ENCODE results near the gene PAK1. TPM values are rescaled to one million over a fixed set of nuclear protein-coding genes. Genes with fewer than 3 reads are reported as not detected.

Gene PAK1
- total and polyA plus RNA-seq, 2 donors (not counting 1 experiment from before 2014, with no cell fraction given): 11.9 to 23.4 TPM

DNA sequence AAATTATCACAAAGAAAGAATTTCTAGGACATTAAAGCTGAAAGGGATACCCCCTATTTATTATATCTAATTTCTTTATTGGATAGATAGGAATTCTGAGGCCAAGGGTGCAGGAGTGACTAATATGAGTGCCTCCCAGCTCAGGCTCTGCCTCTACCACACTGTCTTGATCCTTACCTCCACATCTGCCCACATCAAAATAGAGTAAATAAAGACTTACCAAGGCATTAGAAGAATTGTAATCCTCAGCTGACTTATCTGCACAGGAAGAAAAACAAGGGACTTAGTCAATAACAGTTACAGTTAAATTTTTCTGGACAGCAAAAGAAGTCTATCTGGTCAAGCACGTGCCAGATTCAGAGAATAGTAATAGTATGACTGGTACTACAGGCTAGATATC, 99.8 kb downstream of the PAK1 start:
- H3K4me1 Mint-ChIP-seq: no peaks in the 10 kb centered on the region
- TF ChIP-seq EZH2 (IDR thresholded peaks at IDR 0.05; ENCODE audit: borderline replicate concordance, insufficient read depth, low read depth, low read length, poor library complexity, severe bottlenecking): no peak
- TF ChIP-seq, protein P1, sequence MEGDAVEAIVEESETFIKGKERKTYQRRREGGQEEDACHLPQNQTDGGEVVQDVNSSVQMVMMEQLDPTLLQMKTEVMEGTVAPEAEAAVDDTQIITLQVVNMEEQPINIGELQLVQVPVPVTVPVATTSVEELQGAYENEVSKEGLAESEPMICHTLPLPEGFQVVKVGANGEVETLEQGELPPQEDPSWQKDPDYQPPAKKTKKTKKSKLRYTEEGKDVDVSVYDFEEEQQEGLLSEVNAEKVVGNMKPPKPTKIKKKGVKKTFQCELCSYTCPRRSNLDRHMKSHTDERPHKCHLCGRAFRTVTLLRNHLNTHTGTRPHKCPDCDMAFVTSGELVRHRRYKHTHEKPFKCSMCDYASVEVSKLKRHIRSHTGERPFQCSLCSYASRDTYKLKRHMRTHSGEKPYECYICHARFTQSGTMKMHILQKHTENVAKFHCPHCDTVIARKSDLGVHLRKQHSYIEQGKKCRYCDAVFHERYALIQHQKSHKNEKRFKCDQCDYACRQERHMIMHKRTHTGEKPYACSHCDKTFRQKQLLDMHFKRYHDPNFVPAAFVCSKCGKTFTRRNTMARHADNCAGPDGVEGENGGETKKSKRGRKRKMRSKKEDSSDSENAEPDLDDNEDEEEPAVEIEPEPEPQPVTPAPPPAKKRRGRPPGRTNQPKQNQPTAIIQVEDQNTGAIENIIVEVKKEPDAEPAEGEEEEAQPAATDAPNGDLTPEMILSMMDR (IDR thresholded peaks at IDR 0.05): no peak
- no peak overlapping the region for H3K27ac Mint-ChIP-seq
- Histone ChIP-seq H3K27me3 (replicated peaks in 1 of 4; ENCODE audit: control extremely low read depth in 1 of 4, control insufficient read depth in 3 of 4, insufficient read depth in 4 of 4, low read length in 3 of 4) (no peaks in the 10 kb centered on the region), H3K9me3 (ENCODE audit: control extremely low read depth in 1 of 3, control insufficient read depth in 2 of 3, insufficient read depth in 1 of 3, low read length in 2 of 3) (no peaks in the 10 kb centered on the region), H3K9ac (ENCODE audit: low read length) (no peak overlapping the region), H3K4me3 (ENCODE audit: control extremely low read depth in 1 of 5, extremely low read depth in 1 of 5, insufficient read depth in 1 of 5, low read depth in 2 of 5, low read length in 4 of 5) (no peak overlapping the region), H2AFZ (ENCODE audit: insufficient read depth, low read depth, low read length, poor library complexity, severe bottlenecking) (no peak overlapping the region), H3K27ac (ENCODE audit: low read length in 2 of 2) (no peak overlapping the region), H4K20me1 (ENCODE audit: control insufficient read depth, insufficient read depth, low read length, poor library complexity, severe bottlenecking) (no peaks in the 10 kb centered on the region), H3K79me2 (ENCODE audit: control insufficient read depth, insufficient read depth, low read length) (no peaks in the 10 kb centered on the region), H3K4me2 (replicated peaks; ENCODE audit: low read depth, low read length, poor library complexity, severe bottlenecking) (no peak overlapping the region), H3K36me3 (replicated peaks in 1 of 2; ENCODE audit: control extremely low read depth in 1 of 2, control insufficient read depth in 1 of 2, extremely low read depth in 1 of 2, insufficient read depth in 2 of 2, low read length in 1 of 2) (peaks cover 18 to 24% of the 10 kb centered on the region in 2 experiments), H3K4me1 (ENCODE audit: control insufficient read depth in 2 of 2, insufficient read depth in 2 of 2, low read length in 2 of 2) (no peaks in the 10 kb centered on the region)
- H3K4me3 Mint-ChIP-seq: no peak overlapping the region
- no peaks in the 10 kb centered on the region for H3K9me3 Mint-ChIP-seq (ENCODE audit: insufficient read depth)
- no peaks in the 10 kb centered on the region for H3K27me3 Mint-ChIP-seq
- ATAC-seq (ENCODE audit: low read depth) (no peak), DNase-seq (no peak)
- POLR2A ChIA-PET: no interaction called here
- intact Hi-C loops (cut with micrococcal nuclease): no loop called here
- CTCF ChIA-PET: no interaction called here
- no CpG with 5 or more reads among the region's 1 CpG for WGBS (ENCODE audit: insufficient coverage)

DNA sequence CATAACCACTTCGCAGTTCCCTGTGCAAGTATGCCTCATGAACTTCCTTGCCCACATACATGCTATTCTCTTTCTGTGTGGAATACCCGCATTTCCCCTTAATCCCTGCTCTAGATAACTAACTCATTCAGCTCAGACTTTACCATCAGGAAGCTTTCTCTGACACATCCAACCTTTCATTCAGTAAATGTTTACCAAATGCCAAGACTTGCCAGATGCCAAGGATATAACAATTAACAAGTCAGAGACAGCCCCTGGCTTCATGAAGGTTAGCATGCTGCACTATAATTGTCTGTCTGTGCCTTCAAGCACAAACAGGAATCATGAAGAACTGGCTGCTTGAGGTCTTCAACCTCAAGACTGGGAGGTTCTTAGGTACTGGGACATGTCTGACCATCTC, 101.2 kb downstream of the PAK1 start:
- H3K79me2 ChIP-seq (ENCODE audit: control insufficient read depth, insufficient read depth, low read length): no peaks in the 10 kb centered on the region
- Mint-ChIP-seq H3K27me3 (no peaks in the 10 kb centered on the region), H3K4me3 (no peak overlapping the region), H3K27ac (no peak overlapping the region), H3K9me3 (ENCODE audit: insufficient read depth) (no peaks in the 10 kb centered on the region), H3K4me1 (no peaks in the 10 kb centered on the region)
- no peak overlapping the region for H3K4me2 ChIP-seq (replicated peaks; ENCODE audit: low read depth, low read length, poor library complexity, severe bottlenecking)
- DNase-seq (no peak), ATAC-seq (ENCODE audit: low read depth) (no peak)
- intact Hi-C loops (cut with micrococcal nuclease): no loop called here
- no peaks in the 10 kb centered on the region for H3K9me3 ChIP-seq (ENCODE audit: control extremely low read depth in 1 of 3, control insufficient read depth in 2 of 3, insufficient read depth in 1 of 3, low read length in 2 of 3)
- no peaks in the 10 kb centered on the region for H3K4me1 ChIP-seq (ENCODE audit: control insufficient read depth in 2 of 2, insufficient read depth in 2 of 2, low read length in 2 of 2)
- H2AFZ ChIP-seq (ENCODE audit: insufficient read depth, low read depth, low read length, poor library complexity, severe bottlenecking): no peak overlapping the region
- no peak for TF ChIP-seq EZH2 (IDR thresholded peaks at IDR 0.05; ENCODE audit: borderline replicate concordance, insufficient read depth, low read depth, low read length, poor library complexity, severe bottlenecking)
- TF ChIP-seq, protein P1 (IDR thresholded peaks at IDR 0.05): no peak
- WGBS (ENCODE audit: insufficient coverage): 100% methylated on average over 2 of the region's 2 CpGs
- no peak overlapping the region for H3K27ac ChIP-seq (ENCODE audit: low read length in 2 of 2)
- no peak overlapping the region for H3K4me3 ChIP-seq (ENCODE audit: control extremely low read depth in 1 of 5, extremely low read depth in 1 of 5, insufficient read depth in 1 of 5, low read depth in 2 of 5, low read length in 4 of 5)
- H4K20me1 ChIP-seq (ENCODE audit: control insufficient read depth, insufficient read depth, low read length, poor library complexity, severe bottlenecking): no peaks in the 10 kb centered on the region
- no peak overlapping the region for H3K9ac ChIP-seq (ENCODE audit: low read length)
- H3K27me3 ChIP-seq (replicated peaks in 1 of 4; ENCODE audit: control extremely low read depth in 1 of 4, control insufficient read depth in 3 of 4, insufficient read depth in 4 of 4, low read length in 3 of 4): no peaks in the 10 kb centered on the region
- POLR2A ChIA-PET: no interaction called here
- H3K36me3 ChIP-seq (replicated peaks in 1 of 2; ENCODE audit: control extremely low read depth in 1 of 2, control insufficient read depth in 1 of 2, extremely low read depth in 1 of 2, insufficient read depth in 2 of 2, low read length in 1 of 2): peaks cover 13 to 20% of the 10 kb centered on the region in 2 experiments
- CTCF ChIA-PET: no interaction called here

All from B cell (primary cell).